ENCODE measurements around the gene KCNIP4.

KCNIP4 gene

DNA sequence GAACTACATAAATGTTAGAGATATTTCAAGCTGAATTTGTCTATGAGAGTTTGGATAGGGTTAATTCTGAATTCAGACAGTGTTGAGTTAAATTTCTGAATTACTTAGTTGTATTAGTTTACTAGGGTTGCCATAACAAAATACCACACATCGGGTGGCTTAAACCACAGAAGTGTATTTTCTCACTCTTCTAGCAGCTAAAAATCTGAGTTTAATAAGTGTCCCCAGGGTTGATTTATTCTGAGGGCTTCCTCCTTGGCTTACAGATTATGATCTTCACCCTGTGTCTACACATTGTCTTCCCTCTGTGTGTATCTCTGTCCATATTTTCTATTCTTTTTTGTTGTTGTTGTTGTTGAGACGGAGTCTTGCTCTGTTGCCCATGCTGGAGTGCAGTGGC, 929.8 kb downstream of the KCNIP4 start:
- no peak for DNase-seq

DNA sequence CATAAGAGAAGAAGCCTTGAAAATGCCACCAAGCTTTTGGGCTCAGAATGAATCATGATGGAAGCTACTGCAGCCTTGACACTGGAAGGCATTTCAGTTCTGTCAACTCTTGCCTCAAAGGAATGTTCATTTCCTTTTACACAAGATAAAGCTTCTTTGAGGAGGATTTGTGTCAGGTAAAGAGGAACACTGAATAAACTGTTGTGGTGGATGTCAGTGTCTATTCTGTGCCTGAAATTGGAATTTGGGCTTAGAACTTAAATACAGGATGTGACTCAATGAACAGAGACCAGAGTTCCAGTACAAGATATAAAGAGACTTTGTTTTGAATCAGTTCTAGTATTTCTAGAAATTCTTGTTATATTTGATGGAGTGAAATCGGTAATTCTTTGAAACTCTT, 935.1 kb downstream of the KCNIP4 start:
- DNase-seq, result no peak

DNA sequence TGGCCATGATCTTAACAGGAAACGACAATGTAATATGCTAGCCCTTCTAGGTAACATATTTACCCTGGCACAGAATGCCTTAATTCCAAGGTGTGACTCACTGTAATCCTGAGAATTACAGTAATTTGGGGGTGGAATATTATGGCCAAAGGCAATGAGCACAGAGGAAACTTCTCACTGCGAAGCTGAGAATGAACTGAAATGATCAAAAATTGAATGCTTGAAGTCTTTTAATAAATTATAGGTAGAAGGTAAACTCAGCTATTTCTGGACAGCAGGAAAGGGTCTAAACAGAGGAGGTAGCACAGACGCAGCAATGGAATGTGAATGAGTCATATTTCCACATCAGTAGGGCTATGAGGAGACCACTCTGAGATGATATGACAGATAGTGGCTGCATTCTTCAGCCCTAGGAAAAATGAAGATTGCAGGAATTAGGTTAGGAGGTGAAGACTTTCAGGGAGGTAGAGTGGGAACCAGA, 935.7 kb downstream of the KCNIP4 start:
- no peak for DNase-seq

DNA sequence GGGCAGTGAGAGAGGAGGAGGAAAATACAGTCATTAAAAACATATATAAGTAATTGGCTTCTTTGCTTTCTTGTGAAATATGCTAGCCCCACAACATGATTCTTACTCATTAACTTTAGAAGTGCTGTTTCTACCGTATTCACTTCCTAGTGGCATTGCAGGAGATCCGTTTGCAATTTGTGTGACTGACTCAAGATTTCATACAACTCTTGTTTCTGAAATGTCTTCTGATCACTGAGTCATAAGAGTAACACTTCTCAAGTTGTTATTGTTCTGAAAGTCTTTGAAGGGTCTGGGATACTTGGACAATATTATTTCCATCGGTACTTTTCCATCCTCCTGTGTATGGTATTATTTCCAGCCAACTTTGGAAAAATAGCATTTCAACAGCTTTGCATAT, 937.5 kb downstream of the KCNIP4 start:
- no peak for DNase-seq

DNA sequence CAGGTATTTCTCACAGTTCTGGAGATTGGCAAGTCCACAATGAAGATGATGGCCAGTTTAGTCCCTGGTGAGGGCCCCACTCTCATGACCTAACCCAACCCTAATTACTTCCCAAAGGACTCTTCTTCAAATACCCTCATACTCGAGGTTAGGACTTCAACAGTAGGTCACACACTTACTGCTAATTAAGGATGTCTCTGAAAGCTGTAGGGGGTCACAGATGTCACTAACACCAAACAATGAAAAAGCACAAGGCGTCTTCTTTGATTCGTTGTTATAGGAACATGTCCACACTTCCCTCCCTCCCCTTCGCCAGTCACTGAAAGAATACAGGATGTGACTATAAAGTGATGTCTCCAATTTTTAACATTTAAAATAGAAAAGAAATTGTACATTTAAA, 938.6 kb downstream of the KCNIP4 start:
- DNase-seq, result peak; percentile 52

DNA sequence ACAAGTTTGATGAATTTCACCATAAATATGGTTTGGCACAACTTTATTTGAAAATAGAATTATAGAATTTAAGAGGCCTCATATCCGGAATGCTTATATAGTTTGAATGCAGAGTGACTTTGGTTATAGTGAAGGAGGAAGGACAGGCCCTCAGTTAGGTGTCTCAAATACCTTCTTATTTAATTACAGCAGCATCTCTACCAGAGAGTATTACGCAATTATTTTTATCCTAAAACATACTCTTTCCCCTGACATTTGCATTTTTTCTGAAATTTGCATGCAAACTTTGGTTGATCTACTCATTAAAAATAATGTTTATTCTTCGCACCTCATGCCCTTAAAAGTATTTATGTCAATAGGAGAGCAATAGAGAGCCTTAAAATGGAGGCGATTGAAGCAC, 942.9 kb downstream of the KCNIP4 start:
- no peak for DNase-seq

DNA sequence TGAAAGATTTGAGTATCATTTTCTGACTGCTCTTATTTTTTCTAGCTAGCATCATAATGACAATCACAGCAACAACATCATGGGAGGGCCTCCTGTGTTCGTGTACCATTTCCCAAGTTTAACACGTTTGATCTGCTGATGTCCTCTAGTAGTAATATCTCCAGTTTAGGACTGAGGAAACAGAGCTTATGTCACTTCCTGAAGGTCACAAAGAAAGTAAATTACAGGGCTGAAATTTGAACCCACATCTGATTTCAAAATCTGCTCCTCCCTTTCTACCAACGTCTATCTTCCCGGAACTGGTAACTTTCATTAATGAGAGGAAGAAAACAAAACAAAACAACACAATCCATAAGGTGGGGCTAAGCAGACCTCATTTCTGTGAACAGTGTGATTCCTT, 945.6 kb downstream of the KCNIP4 start:
- no peak for DNase-seq

DNA sequence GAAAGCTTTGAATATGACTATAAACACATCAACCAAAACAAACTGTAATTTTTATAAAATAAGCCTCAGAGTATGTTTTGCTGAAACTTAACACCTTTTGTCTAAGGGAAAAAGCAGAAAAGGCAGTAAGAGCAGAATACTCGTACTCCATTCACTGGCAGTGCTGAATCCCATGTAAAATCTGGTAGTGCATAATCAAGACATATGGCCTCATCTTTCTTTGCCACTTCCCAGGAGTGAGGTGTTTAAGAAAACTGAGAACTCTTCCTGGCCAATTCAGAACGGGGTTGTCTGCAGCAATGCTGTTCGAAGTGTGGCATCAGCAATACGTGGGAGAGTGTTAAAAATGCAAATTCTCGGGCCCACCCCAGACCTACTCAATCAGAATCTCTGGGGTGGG, 946.3 kb downstream of the KCNIP4 start:
- DNase-seq, result no peak

DNA sequence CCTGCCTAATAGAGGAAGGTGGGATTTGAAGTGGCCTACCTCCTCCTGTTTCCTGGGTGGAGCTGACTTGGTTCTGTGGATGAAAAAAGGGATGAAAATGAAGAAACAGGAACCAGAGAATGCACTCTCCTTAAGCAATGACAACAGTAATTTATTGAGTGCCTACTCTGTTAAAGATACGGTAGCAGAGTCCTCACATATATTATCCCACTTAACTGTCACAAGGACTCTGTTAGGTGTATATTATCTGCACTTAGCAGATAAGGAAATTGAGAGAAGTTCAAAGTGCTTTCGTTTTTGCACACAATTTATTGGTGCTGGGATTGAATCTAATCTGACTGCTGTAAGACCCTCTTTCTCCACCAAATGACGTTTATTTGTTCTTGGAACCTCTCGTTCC, 947.1 kb downstream of the KCNIP4 start:
- no peak for DNase-seq

DNA sequence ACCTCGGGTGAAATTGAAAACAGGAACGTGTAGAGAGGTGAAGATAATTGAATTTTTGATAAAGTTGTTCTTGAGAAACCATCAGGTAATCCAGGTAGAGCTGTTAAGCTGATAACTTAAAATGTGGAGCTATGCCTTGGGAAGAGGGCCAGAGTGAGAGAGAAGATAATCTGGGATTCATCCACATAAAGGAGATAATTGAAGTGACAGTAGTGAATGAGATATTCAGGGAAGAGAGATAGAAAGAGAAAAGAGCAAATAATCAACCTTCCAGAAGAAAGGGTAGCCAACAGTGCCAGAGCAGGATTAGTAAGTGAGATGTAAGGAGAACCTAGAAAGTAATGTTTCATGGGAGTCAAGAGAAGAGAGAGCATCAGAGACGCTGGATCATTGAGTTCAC, 950.7 kb downstream of the KCNIP4 start:
- DNase-seq, result no peak

DNA sequence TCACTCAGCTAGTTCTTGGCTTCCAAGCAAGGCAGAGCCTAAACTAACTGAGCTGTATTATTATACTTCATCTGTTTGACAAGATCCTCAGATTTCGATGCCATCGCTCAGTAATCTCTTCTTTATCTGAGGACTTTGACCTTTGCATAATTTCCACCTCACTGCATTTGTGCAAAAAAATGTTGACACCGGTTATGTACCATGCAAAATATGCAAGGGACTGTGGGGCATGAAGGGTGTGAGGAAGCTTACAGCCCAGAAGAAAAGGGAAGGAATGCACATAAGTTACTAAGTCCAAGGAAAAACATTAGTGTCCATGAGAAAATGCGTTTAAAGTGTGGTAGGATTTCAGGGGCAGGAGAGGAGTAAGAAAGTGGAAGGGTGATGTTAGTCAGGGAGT, 953.0 kb downstream of the KCNIP4 start:
- DNase-seq, result no peak

DNA sequence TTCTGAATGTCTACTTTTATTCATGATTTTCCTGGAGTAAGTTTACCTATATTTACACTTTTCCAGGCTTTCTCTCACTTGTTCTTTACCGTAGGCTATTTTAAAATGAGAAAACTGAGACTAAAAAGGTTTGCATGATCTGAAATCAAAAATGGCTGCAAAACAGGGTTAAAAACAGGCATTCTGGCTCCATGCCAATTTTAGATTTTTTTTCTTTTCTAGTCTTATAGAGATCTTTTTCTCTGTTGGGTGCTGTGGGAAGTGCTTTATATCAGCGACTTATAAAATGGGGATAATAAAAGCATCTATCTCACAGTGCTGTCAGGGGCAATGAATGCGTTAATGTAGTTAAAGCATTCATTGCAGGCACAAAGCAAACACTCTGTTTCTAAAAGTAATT, 953.6 kb downstream of the KCNIP4 start:
- no peak for DNase-seq

DNA sequence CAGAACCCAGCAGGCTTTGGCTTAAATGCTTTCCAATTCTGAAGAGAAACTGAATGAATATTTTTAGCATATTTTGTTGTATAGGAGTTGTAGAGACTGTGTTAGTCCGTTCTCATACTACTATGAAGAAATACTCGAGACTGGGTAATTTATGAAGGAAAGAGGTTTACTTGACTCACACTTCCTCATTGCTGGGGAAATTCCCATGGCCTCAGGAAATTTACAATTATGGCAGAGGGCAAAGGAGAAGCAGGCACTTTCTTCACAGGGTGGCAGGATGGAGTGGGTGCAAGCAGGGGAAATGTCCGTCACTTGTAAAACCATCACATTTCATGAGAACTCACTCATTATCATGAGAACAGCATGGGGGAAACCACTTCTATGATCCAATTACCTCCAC, 956.6 kb downstream of the KCNIP4 start:
- no peak for DNase-seq

DNA sequence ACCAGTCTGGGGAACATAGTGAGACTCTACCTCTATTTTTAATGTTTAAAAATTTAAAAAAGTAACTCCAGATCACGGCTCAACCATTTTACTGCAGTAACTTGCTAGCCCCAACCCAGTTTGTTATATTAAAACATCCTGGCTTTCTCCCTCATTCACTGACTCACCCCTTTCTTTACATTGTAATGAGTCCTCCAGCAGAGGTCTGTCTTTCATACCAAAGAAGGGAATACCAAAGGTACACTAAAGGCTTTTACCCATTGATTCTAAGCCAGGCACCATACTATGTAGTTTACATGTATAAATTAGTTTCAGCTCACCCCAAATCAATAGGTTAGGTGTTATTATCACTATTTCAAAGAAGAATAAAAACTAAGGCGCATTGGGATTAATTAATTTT, 961.4 kb downstream of the KCNIP4 start:
- no peak for DNase-seq

DNA sequence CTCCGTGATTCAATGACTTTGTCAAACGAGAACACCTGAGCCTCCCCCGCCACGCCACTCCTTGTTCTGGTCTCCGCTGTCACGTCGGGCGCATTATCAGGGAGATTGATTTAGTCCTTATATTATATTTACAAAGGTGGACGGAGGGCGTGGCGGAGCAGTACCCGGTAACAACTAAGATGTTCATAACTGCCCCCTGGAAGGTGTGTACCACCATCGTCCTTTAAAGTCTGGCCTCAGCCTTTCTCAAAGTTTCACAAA, 964.1 kb downstream of the KCNIP4 start:
- DNase-seq, result no peak

DNA sequence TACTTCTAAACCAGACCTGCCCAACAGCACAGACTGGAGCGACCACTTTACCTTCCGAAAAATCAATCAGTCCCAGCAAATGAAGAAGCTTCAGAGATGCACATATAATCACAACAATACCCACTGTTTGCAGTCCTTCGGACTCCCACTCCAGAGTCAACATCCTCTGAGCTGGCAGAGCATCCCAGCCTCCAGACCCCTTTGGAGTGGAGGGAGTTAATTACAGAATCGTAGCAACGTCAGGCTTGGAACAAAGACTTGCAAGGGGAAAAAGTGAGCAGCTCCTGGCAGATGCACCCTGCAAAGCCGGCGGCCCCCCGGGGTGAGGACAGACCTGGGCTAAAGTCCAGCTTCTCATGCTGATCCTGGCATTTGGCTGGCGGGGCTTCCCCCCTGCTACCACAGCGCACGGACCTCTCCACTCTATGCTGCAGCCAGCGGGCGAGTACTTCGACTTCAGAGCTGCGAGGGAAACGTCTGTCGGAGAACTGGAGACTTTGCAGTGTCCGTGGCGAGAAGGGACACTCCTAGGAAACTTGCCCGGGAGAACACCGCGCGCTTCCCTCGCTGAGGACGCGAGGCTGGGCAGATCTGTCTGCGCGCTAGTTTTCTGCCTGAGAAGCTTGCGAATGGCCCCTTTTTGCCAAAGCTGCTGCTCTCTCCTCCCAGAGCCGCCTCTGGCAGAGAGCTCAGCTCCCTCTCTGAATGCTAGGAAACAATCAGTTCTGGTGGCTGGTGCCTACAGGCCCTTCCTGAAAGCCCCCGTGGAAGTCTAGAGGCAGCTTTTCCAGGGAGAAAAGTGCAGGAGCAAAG, 964.6 kb downstream of the KCNIP4 start:
- peak; percentile 76 for DNase-seq

DNA sequence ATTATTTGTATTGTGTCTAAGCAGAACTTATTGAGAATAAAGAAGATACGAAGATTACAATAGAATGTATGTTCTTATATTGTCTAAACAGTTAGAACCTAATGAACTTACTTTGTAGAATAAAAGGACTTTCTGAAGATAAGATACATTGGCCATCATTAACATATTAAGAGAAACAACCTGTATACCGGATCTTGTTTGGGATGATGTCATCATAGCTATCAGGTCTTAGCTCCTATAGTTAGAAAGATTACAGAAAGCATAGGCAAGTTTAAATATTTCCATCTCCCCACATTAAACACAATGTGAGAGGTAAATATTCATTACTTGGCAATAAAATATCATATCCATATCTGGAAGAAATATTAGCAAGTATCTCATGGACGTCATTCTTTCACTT, 966.0 kb downstream of the KCNIP4 start:
- DNase-seq, result no peak

DNA sequence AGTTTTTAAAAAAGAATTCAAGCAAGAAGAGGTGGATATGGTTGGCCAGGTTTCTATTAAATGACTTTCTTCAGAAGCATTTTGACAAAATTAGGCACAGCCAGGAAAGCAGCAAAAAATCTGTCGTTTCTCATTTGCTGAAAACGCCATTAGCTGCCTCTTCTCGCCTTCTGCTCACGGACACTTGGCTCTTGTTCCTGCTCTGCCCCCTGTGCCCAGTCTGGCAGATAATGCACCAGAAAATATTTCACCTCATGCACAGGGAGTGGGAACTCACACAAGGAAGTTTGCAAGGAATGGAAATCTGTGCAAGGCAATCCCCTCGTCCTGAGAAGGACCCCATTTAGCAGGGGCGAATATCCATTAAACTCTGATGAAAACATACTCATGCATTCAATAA, 988.3 kb downstream of the KCNIP4 start:
- DNase-seq, result peak; percentile 22

DNA sequence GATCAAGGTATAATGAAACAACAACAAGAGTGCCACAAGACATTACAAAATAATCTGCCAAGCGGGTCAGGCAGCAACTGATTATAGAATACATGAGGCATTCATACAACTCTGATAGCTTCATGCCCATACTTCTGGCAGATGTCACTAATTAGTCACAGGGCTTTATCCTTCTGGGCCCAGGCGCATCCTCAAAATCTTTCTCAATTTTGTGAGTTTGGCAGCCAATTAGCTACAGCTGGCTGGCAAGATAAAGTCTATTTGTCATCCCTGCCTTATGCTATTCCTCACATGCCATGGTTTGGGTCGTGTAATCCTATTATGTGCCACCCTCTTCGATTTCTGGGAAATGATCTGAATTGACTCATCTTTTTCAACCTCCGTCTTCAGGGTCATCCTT, 994.0 kb downstream of the KCNIP4 start:
- DNase-seq, result no peak

DNA sequence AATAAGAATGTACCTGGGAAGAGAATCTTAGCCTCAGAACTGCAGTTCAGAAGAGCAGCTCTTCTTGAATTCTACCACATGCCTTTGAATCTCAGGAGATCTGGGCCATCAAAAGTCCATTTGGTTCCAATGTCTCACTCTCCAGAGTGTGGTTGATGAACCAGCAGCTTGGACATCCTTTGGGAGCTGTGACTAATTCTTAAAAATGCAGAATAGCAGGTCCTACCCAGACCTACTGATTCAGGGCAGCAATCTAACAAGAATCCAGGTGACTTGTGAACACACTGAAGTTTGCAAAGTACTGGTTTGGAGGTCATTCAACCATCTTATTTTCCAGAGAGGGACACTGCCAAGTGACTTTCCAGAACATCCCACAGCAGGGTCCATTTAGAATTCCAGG, 1003.6 kb downstream of the KCNIP4 start:
- no peak for DNase-seq

DNA sequence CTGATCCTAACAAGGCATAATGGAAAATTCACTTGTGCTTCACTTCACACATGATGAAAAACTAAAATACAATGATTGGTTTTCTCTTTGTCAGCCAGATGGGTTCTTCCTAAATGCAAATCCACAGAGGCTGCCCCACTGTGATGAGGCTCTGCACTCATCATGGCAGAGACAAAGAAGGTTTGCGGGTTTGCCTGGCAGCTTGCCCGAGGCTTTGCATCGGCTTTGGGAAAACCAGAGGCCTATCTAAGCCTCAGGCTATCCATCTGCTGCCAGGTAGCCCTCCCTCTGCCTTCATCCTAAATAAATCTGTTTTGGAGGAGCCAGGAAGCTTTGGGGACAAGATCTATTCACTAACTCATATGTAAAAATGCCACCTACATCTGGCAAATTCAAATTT, 1004.1 kb downstream of the KCNIP4 start:
- no peak for DNase-seq

DNA sequence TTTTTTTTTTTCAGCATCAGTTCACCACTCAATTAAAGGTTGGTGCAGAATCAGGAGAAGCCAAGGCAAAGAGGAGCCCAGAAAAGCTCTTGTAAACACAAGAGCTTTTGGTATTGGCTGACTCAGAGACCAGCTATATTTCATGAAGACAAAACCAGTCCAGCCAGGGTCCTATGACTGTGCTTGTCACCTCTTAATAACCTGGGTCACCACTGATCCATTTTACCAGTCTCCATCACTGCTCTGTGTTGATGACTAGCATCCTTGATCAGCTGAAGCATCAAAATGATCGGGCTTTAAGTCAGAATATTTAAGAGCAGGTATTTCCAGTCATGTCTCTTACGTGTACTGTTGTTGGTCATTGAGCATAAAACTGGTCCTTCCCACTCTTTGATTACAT, 1010.4 kb downstream of the KCNIP4 start:
- DNase-seq, result no peak

DNA sequence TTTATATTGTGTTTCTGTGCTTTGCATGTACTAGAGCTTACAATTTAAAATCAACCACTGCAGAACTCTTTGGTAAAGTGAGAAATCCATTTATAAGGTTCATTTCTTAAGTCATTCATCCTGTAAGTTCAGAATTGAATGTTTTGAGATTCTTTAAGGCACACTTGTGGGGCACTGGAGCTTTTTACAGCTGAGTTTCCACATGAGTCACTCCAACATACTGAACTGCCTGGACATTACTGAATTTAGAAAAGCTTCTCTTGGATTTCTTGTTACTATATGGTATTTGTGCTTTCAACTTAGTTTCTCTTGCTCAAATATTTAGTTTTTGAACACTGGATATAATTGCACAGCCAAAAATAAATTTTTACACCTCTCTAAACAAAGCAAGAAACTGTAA, 1022.0 kb downstream of the KCNIP4 start:
- DNase-seq, result no peak

DNA sequence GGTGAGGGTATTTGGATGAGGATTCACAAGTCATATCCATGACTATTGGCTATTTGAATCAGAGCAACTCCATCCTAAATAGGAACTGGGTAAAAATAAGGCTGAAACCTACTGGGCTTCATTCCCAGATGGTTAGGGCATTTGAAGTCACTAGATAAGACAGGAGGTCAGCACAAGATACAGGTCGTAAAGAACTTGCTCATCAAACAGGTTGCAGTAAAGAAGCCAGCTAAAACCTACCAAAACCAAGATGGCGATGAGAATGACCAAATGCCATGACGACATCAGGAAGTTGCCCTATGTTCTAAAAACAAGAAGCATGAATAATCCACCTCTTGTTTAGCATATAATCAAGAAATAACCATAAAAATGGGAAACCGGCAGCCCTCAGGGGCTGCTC, 1023.4 kb downstream of the KCNIP4 start:
- no peak for DNase-seq

DNA sequence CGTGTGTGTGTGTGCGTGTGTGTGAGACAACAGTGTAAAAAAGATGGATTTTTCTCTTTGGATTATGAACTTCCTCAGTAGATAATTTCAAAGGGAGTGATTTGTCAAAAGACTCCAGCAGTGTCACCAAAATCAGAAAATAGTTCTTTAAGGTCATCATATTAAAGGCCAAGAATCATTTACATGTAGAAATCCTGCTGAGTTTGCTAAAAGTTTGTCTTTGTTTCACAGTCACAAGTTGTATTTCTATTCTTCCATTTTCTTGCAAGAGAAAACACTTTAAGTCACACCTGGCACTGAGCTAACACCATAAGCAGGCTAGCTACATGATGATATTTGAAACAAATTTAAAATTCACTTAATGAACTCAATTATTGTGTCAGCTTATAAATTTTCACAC, 1025.6 kb downstream of the KCNIP4 start:
- DNase-seq, result no peak

DNA sequence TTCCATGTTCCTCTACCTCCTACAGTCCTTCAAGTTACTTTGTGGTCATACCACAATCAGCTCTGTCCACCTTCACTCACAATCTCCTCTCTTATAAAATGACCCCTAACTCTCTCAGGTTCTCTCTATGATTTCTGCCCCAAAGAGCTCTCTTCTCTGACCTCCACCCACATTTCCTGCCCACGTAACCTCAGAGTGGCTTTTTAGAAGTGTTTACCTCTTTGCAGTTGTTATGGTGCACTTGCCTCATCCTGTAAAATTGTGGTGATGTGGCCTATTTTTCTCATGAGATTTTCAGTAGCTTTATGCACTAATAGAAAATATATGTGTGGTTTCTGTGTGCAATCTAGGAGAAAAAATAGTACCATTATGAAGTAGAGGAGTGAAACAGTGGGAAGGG, 1032.5 kb downstream of the KCNIP4 start:
- no peak for DNase-seq
